GM18873 (cell line): Measurements from ENCODE around the gene SALL3.
"Not testable (repeated sequence)": the region's sequence is repeated elsewhere in the genome, so short reads cannot be mapped to it uniquely, and the experiment has no call there.

ENCODE experiments used
- ATAC-seq: cut with Tn5 transposase; IDR thresholded peaks from one replicate; pipeline ENCODE4 v1.9.1; 2021; ENCODE audit warnings: mild to moderate bottlenecking, moderate library complexity, moderate number of reproducible peaks; ENCODE audit not compliant: unreplicated experiment, low FRiP score

The SALL3 gene

GRCh38 chr18:78964727-78965126, 14.9 kb upstream of the SALL3 start:
- ATAC-seq, result not testable (repeated sequence)

GRCh38 chr18:78965260-78965659, 14.4 kb upstream of the SALL3 start:
- ATAC-seq, result no peak

- ATAC-seq, result no peak
Measured at GRCh38 chr18:78965917-78966792, 13.5 kb upstream of the SALL3 start.

GRCh38 chr18:78966793-78967106, 12.9 kb upstream of the SALL3 start:
- no peak for ATAC-seq

GRCh38 chr18:78967692-78968091, 11.9 kb upstream of the SALL3 start:
- no peak for ATAC-seq

- ATAC-seq, result no peak
Measured at GRCh38 chr18:78969574-78970315, 9.9 kb upstream of the SALL3 start.

GRCh38 chr18:78970774-78971333, 8.8 kb upstream of the SALL3 start:
- ATAC-seq, result no peak

GRCh38 chr18:78971511-78972245, 7.9 kb upstream of the SALL3 start:
- ATAC-seq, result no peak

GRCh38 chr18:78972385-78972918, 7.2 kb upstream of the SALL3 start:
- ATAC-seq, result no peak

- ATAC-seq, result no peak
Measured at GRCh38 chr18:78972930-78973331, 6.7 kb upstream of the SALL3 start.

- no peak for ATAC-seq
Measured at GRCh38 chr18:78973357-78974083, 6.1 kb upstream of the SALL3 start.

GRCh38 chr18:78974115-78974761, 5.4 kb upstream of the SALL3 start:
- ATAC-seq, result no peak

GRCh38 chr18:78975292-78975691, 4.3 kb upstream of the SALL3 start:
- no peak for ATAC-seq

GRCh38 chr18:78975699-78976335, 3.8 kb upstream of the SALL3 start:
- no peak for ATAC-seq

GRCh38 chr18:78976765-78977636, 2.6 kb upstream of the SALL3 start:
- ATAC-seq, result no peak

- ATAC-seq, result no peak
Measured at GRCh38 chr18:78977637-78978348, 1.8 kb upstream of the SALL3 start.

GRCh38 chr18:78978349-78979055, 1.1 kb upstream of the SALL3 start:
- no peak for ATAC-seq
